Measurements from ENCODE around the gene ARID3A. TPM values are rescaled to one million over a fixed set of nuclear protein-coding genes. Genes with fewer than 3 reads are reported as not detected.
"Not testable (repeated sequence)": the region's sequence is repeated elsewhere in the genome, so short reads cannot be mapped to it uniquely, and the experiment has no call there.

Gene ARID3A
- total RNA-seq, 4 donors from 2014 or later: 1.3 to 22.0 (median 3.8) TPM

DNA sequence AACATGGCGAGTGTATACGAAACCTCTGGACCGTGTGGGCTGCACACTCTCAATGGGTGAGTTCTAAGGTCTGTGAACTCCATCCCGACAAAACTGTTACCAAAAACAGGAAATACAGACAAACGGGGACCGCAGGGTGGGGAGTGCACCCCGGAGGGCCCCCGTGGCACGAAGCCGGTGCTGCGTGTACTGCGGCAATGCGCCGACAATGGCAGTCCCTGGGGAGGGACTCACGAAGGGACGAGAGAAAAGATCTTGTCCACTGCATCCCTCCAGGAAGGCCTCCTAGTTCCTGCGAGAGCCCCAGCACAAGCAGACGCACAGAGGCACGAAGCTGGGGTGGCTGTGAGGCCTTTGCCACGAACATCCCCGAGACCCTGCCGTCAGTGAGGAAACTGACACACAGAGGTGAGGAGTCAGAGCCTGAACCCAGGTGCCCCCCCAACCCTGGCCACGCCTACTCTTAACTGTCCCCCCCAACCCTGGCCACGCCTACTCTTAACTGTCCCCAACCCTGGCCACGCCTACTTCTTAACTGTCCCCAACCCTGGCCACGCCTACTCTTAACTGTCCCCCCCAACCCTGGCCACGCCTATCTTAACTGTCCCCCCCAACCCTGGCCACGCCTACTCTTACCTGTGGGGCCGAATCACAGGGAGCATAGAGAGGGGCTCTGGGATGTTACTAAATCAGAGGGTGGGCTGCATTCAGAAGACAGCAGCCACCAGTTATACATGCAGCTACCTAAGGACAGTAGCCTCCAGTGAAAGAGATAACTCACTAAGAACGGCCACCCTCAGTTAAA is 37.1 kb upstream of the ARID3A start:
- intact Hi-C loops (cut with DNase I; ENCODE audit: low total_unique reads): no loop called here
- TF ChIP-seq POLR2A (IDR thresholded peaks at IDR 0.05): no peak
- TF ChIP-seq, protein P1, sequence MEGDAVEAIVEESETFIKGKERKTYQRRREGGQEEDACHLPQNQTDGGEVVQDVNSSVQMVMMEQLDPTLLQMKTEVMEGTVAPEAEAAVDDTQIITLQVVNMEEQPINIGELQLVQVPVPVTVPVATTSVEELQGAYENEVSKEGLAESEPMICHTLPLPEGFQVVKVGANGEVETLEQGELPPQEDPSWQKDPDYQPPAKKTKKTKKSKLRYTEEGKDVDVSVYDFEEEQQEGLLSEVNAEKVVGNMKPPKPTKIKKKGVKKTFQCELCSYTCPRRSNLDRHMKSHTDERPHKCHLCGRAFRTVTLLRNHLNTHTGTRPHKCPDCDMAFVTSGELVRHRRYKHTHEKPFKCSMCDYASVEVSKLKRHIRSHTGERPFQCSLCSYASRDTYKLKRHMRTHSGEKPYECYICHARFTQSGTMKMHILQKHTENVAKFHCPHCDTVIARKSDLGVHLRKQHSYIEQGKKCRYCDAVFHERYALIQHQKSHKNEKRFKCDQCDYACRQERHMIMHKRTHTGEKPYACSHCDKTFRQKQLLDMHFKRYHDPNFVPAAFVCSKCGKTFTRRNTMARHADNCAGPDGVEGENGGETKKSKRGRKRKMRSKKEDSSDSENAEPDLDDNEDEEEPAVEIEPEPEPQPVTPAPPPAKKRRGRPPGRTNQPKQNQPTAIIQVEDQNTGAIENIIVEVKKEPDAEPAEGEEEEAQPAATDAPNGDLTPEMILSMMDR (IDR thresholded peaks at IDR 0.05): no peak
- no peak for DNase-seq
- H3K27ac ChIP-seq: no peak overlapping the region
- H3K9me3 ChIP-seq: no peaks in the 10 kb centered on the region
- H3K4me1 ChIP-seq: no peaks in the 10 kb centered on the region
- H3K4me3 ChIP-seq: no peak overlapping the region
- no peaks in the 10 kb centered on the region for H3K27me3 ChIP-seq
- no peaks in the 10 kb centered on the region for H3K36me3 ChIP-seq

DNA sequence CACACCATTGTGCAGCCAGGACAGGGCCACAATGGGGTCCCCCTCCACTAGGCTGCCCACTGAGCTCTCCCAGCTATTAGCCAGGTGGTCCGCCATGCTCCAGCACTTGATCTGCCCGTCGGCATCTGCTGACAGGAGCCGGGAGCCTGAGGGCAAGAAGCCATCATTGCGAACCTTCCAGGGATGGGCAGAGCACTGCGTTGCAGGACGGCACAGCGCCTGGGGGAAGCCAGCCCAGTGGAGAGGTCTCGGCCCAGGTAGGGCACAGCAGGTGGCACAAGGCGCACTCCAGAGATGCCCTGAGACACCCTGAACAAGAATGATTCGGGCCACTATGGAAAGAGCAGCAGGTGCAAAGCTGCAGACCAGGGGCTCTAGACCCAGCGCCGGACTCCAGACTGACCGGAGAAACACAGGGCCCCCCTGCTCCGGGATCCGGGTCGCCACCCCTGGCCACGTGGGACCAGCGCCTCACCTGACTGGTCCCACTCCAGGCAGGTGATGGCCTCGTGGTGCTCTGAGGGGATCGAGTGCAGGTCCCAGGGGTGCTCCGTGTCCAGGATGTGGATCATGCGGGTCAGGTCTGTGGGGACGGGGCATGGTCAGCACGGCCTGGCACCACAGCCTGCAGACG is 36.1 kb upstream of the ARID3A start:
- H3K27me3 ChIP-seq: no peaks in the 10 kb centered on the region
- intact Hi-C loops (cut with DNase I; ENCODE audit: low total_unique reads): no loop called here
- no peaks in the 10 kb centered on the region for H3K4me1 ChIP-seq
- H3K27ac ChIP-seq: no peak overlapping the region
- no peaks in the 10 kb centered on the region for H3K36me3 ChIP-seq
- no peaks in the 10 kb centered on the region for H3K9me3 ChIP-seq
- no peak for DNase-seq
- no peak overlapping the region for H3K4me3 ChIP-seq
- TF ChIP-seq POLR2A (IDR thresholded peaks at IDR 0.05): no peak
- TF ChIP-seq, protein P1 (IDR thresholded peaks at IDR 0.05): no peak

DNA sequence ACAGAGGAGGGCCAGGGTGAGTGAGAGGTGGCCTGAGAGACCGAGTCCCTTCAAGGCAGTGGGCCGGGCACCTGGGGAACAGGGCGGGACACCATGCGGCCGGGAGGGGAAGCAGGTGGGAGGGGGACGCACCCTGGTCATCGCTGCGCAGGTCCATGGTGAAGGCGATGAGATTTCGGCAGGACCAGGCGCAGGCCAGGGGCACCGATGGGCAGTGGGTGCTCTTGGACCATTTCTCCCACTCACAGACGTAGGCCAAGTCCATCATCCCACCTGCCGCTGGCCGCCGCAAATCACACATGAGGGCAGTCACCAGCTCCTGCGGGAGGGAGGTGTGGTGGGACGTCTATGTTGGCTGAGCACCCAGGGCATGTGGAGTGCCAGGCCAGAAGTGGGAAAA is 35.0 kb upstream of the ARID3A start:
- Histone ChIP-seq H3K4me1 (no peaks in the 10 kb centered on the region), H3K36me3 (no peaks in the 10 kb centered on the region), H3K4me3 (no peak overlapping the region), H3K9me3 (no peaks in the 10 kb centered on the region), H3K27me3 (no peaks in the 10 kb centered on the region), H3K27ac (no peak overlapping the region)
- DNase-seq: no peak
- intact Hi-C loops (cut with DNase I; ENCODE audit: low total_unique reads): no loop called here
- TF ChIP-seq, protein P1 (IDR thresholded peaks at IDR 0.05): no peak
- TF ChIP-seq POLR2A (IDR thresholded peaks at IDR 0.05): no peak

DNA sequence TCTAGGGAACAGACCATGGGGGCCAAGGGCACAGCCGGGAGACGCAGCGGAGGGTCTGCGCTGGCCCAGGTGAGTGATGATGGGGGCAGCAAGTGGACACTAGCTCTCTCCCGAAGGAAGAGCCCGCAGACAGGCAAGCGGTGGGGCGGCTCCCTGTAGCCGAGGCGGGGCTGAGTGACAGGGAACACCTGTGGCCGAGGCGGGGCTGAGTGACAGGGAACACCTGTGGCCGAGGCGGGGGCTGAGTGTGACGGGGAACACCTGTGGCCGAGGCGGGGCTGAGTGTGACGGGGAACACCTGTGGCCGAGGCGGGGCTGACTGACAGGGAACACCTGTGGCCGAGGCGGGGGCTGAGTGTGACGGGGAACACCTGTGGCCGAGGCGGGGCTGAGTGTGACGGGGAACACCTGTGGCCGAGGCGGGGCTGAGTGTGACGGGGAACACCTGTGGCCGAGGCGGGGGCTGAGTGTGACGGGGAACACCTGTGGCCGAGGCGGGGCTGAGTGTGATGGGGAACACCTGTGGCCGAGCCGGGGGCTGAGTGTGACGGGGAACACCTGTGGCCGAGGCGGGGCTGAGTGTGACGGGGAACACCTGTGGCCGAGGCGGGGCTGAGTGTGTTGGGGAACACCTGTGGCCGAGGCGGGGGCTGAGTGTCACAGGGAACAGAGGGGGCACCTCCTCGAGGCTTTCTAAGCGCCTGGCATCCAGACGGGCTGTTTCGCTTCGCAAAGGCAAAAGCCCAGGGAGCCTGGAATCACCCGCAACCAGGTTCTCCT is 34.2 kb upstream of the ARID3A start:
- H3K4me1 ChIP-seq; H3K9me3 ChIP-seq; H3K27me3 ChIP-seq; H3K36me3 ChIP-seq; intact Hi-C loops (cut with DNase I; ENCODE audit: low total_unique reads); DNase-seq: not testable (repeated sequence)
- Histone ChIP-seq H3K27ac (peak overlapping the region in 1 of 2 donors; percentile 90), H3K4me3 (peak overlapping the region; percentile 70 to 89)

DNA sequence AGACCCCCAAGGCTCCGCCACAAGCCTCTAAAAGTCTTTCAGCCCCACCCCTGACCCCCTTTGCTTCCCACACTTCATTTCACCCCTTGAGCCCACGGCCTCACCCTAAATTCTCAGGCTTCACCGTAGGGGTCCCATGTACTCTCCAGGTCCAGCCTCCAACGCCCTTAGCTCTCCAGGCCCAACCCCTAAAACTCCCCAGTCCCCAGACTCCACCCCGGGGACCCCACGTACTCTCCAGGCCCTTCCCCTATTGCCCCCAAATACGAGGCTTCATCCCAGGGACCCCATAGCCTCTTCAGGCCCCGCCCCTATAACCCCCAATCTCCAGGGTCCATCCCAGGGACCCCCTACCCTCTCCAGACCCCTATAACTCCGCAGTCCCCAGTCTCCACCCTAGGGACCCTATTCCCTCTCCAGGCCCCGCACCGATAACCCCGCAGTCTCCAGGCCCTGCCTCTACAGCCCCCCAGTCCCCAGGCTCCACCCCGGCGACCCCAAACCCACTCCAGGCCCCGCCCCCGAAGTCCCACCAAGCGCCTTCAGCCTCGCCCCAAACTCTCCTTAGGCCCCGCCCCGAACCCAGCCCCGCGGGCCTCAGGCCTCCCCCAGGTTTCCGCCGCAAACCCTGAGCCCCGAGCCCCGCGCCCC is 33.5 kb upstream of the ARID3A start:
- Histone ChIP-seq H3K4me1 (no peaks in the 10 kb centered on the region), H3K9me3 (no peaks in the 10 kb centered on the region), H3K27me3 (no peaks in the 10 kb centered on the region), H3K27ac (peak overlapping the region; percentile 90 to 93), H3K36me3 (no peaks in the 10 kb centered on the region), H3K4me3 (peak overlapping the region; percentile 70 to 89)
- TF ChIP-seq POLR2A (IDR thresholded peaks at IDR 0.05): no peak
- TF ChIP-seq, protein P1 (IDR thresholded peaks at IDR 0.05): no peak
- intact Hi-C loops (cut with DNase I; ENCODE audit: low total_unique reads): no loop called here
- DNase-seq: no peak

Measured in uterus (tissue), 4 donors.